DOHH2 (cell line): ENCODE measurements around the gene ZNF521.

Experiments
- H3F3A ChIP-seq: fragments of 200-600 bp; sonication (generic), shearing (Covaris generic); 2 replicates; pipeline ENCODE4 v1.6.0; 2016; ENCODE audit warnings: antibody characterized with exemption, mild to moderate bottlenecking; ENCODE audit not compliant: control insufficient read depth, insufficient read depth
- H3K27ac ChIP-seq: fragments of 200-600 bp; sonication (generic); 2 replicates; pipeline ENCODE4 v1.5.1; 2014; ENCODE audit warnings: low read depth, mild to moderate bottlenecking, low read length, moderate library complexity
- H3K27me3 ChIP-seq: fragments of 200-600 bp; sonication (generic); 2 replicates; pipeline ENCODE4 v1.6.1; 2014; ENCODE audit warnings: mild to moderate bottlenecking, low read length, mixed read lengths; ENCODE audit not compliant: control insufficient read depth
- H3K36me3 ChIP-seq: fragments of 200-600 bp; sonication (generic); 2 replicates; pipeline ENCODE4 v1.6.1; 2014; ENCODE audit warnings: mild to moderate bottlenecking, low read length, moderate library complexity, mixed read lengths; ENCODE audit not compliant: control insufficient read depth
- H3K4me1 ChIP-seq: fragments of 200-600 bp; sonication (generic); 2 replicates; pipeline ENCODE4 v1.6.1; 2014; ENCODE audit warnings: mild to moderate bottlenecking, low read length, mixed read lengths; ENCODE audit not compliant: control insufficient read depth
- H3K4me2 ChIP-seq: fragments of 200-600 bp; sonication (generic); 2 replicates; pipeline ENCODE4 v1.6.0; 2014; ENCODE audit warnings: mild to moderate bottlenecking, low read length, moderate library complexity
- H3K4me3 ChIP-seq: fragments of 200-600 bp; sonication (generic); 2 replicates; pipeline ENCODE4 v1.5.1; 2014; ENCODE audit warnings: mild to moderate bottlenecking, low read length, mixed read lengths
- H3K79me2 ChIP-seq: fragments of 200-600 bp; sonication (generic); 2 replicates; pipeline ENCODE4 v1.6.1; 2014; ENCODE audit warnings: mild to moderate bottlenecking, low read length, mixed read lengths; ENCODE audit not compliant: control insufficient read depth
- H3K9me2 ChIP-seq: fragments of 200-600 bp; sonication (generic); replicated peaks from 2 replicates; pipeline ENCODE4 v1.6.1; 2014; ENCODE audit warnings: mild to moderate bottlenecking, low read length, mixed read lengths; ENCODE audit not compliant: control insufficient read depth
- H3K9me3 ChIP-seq: fragments of 200-600 bp; sonication (generic); 2 replicates; pipeline ENCODE4 v1.6.1; 2014; ENCODE audit warnings: antibody characterized with exemption, low read length, mixed read lengths; ENCODE audit not compliant: control insufficient read depth, insufficient read depth
- H4K20me1 ChIP-seq: fragments of 200-600 bp; sonication (generic); 2 replicates; pipeline ENCODE4 v1.6.0; 2014; ENCODE audit warnings: low read depth, mild to moderate bottlenecking, antibody characterized with exemption, low read length, moderate library complexity; ENCODE audit not compliant: control insufficient read depth, insufficient read depth
- EZH2phosphoT487 ChIP-seq: fragments of 200-600 bp; sonication (generic); IDR thresholded peaks from 2 replicates; pipeline ENCODE4 v1.6.1; 2017; ENCODE audit warnings: borderline replicate concordance, mild to moderate bottlenecking, antibody characterized with exemption, low read length, moderate library complexity, mixed read lengths
- TF ChIP-seq, protein P1 (sequence below): fragments of 200-600 bp; sonication (generic); IDR thresholded peaks from one replicate; pipeline ENCODE4 v1.5.1; 2014; ENCODE audit warnings: antibody characterized with exemption, mild to moderate bottlenecking, low read depth, low read length; ENCODE audit not compliant: poor library complexity, severe bottlenecking

The ZNF521 gene

GRCh38 chr18:25061395-25061794 is 290.6 kb downstream of the ZNF521 start:
- H3K36me3 ChIP-seq: no peaks in the 10 kb centered on the region
- no peaks in the 10 kb centered on the region for H3F3A ChIP-seq
- H3K4me3 ChIP-seq: no peak overlapping the region
- H3K9me3 ChIP-seq: no peaks in the 10 kb centered on the region
- no peak overlapping the region for H3K27ac ChIP-seq
- no peaks in the 10 kb centered on the region for H3K4me1 ChIP-seq
- no peak overlapping the region for H3K4me2 ChIP-seq
- H3K79me2 ChIP-seq: no peaks in the 10 kb centered on the region
- H4K20me1 ChIP-seq: no peaks in the 10 kb centered on the region
- no peaks in the 10 kb centered on the region for H3K9me2 ChIP-seq
- H3K27me3 ChIP-seq: no peaks in the 10 kb centered on the region
- TF ChIP-seq, protein P1, sequence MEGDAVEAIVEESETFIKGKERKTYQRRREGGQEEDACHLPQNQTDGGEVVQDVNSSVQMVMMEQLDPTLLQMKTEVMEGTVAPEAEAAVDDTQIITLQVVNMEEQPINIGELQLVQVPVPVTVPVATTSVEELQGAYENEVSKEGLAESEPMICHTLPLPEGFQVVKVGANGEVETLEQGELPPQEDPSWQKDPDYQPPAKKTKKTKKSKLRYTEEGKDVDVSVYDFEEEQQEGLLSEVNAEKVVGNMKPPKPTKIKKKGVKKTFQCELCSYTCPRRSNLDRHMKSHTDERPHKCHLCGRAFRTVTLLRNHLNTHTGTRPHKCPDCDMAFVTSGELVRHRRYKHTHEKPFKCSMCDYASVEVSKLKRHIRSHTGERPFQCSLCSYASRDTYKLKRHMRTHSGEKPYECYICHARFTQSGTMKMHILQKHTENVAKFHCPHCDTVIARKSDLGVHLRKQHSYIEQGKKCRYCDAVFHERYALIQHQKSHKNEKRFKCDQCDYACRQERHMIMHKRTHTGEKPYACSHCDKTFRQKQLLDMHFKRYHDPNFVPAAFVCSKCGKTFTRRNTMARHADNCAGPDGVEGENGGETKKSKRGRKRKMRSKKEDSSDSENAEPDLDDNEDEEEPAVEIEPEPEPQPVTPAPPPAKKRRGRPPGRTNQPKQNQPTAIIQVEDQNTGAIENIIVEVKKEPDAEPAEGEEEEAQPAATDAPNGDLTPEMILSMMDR: no peak
- TF ChIP-seq EZH2phosphoT487: no peak

DNA sequence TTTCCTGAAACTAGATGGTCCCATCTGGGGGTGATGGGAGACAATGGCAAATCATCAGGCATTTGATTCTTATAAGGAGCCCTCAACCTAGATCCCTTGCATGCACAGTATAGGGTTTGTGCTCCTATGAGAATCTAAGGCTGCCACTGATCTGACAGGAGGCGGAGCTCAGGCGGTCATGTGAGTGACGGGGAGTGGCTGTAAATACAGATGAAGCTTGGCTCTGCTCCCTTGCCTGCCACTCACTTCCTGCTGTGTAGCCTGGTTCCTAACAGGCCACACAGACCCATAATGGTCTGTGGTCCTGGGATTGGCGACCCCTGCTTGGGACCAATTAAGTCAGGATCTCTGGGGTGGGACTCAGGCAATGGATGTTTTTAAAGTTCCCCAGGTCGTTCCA is 293.4 kb downstream of the ZNF521 start:
- Histone ChIP-seq H3K4me3 (no peak overlapping the region), H3K9me2 (no peaks in the 10 kb centered on the region), H3K36me3 (no peaks in the 10 kb centered on the region), H3K27ac (no peak overlapping the region), H3F3A (no peaks in the 10 kb centered on the region), H3K9me3 (no peaks in the 10 kb centered on the region), H3K4me2 (no peak overlapping the region), H4K20me1 (no peaks in the 10 kb centered on the region), H3K4me1 (no peaks in the 10 kb centered on the region), H3K27me3 (no peaks in the 10 kb centered on the region), H3K79me2 (no peaks in the 10 kb centered on the region)
- TF ChIP-seq, protein P1: no peak
- TF ChIP-seq EZH2phosphoT487: no peak

GRCh38 chr18:25057491-25058050 is 294.4 kb downstream of the ZNF521 start:
- Histone ChIP-seq H3K4me3 (no peak overlapping the region), H3K36me3 (no peaks in the 10 kb centered on the region), H3K9me2 (no peaks in the 10 kb centered on the region), H3F3A (no peaks in the 10 kb centered on the region), H3K4me1 (no peaks in the 10 kb centered on the region), H4K20me1 (no peaks in the 10 kb centered on the region), H3K27me3 (no peaks in the 10 kb centered on the region), H3K4me2 (no peak overlapping the region), H3K79me2 (no peaks in the 10 kb centered on the region), H3K27ac (no peak overlapping the region), H3K9me3 (no peaks in the 10 kb centered on the region)
- no peak for TF ChIP-seq EZH2phosphoT487
- TF ChIP-seq, protein P1: no peak
